A172 (cell line): ENCODE measurements around the gene NSF. TPM values are rescaled to one million over a fixed set of nuclear protein-coding genes. Genes with fewer than 3 reads are reported as not detected.
A peak's percentile ranks its signal among the peaks of the same experiment; 100 is the strongest.
"Not testable (repeated sequence)": the region's sequence is repeated elsewhere in the genome, so short reads cannot be mapped to it uniquely, and the experiment has no call there.

Source experiments
- DNase-seq: peaks from one replicate; pipeline ENCODE4 v3.0.0-alpha.2; 2015; ENCODE audit warnings: low spot score
- total RNA-seq: library from RNA; depleted of rRNA; stranded (reverse); fragments of >200 nt; shearing (Covaris generic); gene quantifications from 2 replicates; pipeline ENCODE4 v1.2.3, GENCODE V29; 2014; rRNA removed

Gene NSF
- 47.6 and 55.9 TPM in 2 replicates for total RNA-seq

GRCh38 chr17:46590157-46591146, at the start of gene NSF:
Gene NSF, plus strand, starts transcription at chr17:46590669. Its CDS starts 107 bp downstream, at chr17:46590776.
- DNase-seq: not testable (repeated sequence)

DNA sequence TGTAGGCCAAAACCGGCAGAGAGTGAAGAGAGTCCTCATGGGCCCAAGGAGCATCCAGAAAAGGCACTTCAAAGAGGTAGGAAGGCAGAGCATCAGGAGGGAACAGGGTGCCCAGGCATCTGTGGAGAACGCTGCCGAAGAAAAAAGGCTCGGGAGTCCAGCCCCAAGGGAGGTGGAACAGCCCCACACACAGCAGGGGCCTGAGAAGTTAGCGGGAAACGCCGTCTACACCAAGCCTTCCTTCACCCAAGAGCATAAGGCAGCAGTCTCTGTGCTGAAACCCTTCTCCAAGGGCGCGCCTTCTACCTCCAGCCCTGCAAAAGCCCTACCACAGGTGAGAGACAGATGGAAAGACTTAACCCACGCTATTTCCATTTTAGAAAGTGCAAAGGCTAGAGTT, 41.9 kb upstream of the NSF start:
- peak; percentile 0 for DNase-seq

GRCh38 chr17:46559155-46559554, 31.3 kb upstream of the NSF start:
- DNase-seq: not testable (repeated sequence)

DNA sequence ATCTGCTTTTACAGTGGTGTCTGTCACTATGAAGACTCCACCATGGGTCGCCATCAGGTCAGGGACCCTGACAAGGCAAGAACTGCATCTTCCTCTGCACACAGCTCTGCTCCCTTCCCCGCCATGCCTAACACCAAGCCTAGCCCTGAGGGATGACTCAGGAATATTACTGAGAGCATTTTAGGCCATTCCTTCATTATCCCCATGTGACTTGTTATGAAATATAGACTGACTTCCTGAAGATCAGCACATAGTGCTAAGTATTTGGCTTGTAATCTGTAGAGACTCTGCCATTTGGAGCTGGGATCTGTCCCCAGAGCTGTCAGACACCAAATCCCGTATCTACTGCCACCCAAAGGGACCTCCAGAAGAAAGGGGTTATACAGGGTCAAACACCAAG, 30.4 kb upstream of the NSF start:
- DNase-seq: not testable (repeated sequence)

- not testable (repeated sequence) for DNase-seq
Observed at GRCh38 chr17:46566284-46566683, 24.2 kb upstream of the NSF start.

DNA sequence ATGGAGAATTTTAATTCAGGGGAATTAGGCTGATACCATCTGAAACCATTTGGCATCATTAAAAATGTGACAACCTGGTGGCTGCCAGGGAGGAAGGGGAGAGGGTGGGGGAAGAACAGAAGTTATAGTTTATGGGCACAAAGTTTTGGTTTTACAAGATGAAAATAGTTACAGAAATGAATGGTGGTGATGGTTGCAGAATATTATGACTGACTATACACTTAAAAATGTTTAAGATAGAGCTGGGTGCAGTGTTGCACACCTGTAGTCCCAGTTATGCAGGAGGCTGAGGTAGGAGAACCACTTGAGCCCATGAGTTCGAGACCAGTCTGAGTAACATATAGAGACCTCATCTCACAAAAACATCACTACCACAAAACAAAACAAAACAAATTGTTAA, 23.5 kb upstream of the NSF start:
- not testable (repeated sequence) for DNase-seq

DNA sequence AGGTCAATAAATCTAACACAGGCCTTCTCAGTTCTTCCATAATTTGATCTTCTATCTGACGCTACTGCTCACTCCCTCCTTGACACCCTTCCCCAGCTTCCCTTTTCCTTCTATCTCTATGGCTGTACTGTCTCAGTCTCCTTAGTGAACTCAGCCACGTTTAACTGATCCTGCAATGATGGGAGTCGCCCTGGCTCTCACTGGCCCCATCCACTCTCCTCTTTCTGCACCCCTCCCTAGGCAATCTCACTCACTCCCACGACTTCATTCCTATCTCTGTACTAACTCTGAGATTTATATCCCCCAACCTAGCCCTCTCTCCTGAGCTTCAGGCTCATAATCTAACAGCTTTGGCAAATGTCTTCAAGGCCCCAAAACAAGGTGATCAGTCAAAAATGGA, 18.7 kb upstream of the NSF start:
- DNase-seq: not testable (repeated sequence)

DNA sequence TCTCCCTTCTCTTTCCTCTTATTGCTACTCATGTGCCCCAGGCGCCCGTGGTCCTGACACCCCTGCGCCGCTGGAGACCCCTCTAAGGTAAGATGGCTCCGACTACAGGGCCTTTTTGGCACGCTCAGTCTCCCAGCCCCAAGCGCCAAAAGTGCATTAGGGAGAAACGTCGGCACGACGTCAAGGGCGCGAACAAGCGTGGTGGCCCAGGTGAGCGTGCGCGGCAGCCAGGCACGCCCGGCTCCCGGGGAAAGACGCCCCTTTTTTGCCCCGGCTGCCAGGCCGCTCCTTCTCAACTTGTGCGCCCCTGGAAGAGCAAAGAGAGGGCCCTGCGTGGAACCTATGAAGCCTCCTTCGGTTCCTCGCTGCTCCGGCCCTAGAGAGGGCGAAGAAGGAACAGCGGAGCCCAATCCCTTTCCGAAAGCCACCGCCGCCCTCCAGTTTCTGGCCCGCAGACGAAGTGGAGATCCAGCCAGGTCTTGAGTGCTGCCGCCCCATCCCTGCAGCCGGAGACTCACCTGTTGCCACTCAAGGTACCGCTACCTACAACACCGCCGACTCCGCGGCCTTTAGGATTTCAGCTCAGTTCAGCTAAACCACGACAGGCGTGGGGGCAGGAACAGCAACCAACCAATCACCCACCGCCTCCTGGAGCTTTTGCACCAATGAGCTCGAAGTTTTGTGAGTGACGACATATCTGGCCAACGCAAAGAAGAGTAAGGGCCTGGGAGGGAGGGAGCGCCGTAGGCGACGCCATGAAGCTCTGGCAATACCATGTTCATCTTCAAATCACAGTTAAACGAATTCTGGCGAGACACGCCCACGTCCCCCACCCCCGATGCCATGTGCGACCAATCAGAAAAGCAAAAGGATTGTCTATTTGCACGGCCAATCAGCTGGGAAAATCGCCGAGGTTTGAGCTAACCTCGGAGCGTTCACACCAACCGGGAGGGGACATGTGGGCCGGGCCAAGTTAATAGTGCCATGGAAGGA, 11.1 kb upstream of the NSF start, which contains the start of gene ARL17A:
TSS of gene ARL17A (minus strand) at position 609 of the 993 bp plus-strand sequence. CDS start 3,369 bp downstream, outside the sequence.
- not testable (repeated sequence) for DNase-seq

DNA sequence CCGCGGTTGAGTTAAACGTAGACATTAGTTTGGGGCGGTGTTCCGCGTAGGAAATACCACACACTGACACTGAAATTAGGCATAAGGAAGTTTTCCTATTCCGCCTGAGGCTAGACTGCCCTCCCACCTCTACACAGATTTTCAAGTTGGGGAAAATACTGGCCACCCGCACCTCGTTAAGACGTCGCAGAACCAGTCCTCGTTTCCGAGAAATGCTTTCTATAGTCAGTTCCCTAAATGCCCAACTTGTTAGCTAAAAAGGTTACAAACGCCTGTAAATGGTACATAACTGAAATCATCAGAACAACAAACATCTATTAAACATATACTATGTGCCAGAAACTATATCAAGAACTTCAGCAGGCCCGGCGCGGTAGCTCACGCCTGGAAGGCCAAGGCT, 10.4 kb upstream of the NSF start:
- DNase-seq: not testable (repeated sequence)

DNA sequence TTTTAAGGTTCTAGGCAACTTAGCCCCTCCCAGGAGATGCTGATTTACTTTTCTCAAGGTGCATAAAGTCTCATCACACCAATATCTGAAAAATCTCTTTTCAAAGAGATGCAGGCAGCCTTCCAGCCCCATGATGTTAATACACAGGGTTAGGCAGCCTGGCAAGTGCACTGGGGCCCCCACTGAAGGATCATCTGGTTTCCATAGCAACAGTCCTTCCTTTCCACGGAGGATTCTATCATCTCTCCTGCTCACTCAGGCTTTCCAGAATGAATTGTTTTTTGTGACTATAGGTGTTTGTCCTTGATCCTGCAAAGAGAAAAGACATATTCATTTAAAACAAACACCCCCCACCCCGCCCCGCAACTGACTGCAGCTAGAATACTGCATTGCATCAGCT, 5.0 kb upstream of the NSF start:
- not testable (repeated sequence) for DNase-seq

DNA sequence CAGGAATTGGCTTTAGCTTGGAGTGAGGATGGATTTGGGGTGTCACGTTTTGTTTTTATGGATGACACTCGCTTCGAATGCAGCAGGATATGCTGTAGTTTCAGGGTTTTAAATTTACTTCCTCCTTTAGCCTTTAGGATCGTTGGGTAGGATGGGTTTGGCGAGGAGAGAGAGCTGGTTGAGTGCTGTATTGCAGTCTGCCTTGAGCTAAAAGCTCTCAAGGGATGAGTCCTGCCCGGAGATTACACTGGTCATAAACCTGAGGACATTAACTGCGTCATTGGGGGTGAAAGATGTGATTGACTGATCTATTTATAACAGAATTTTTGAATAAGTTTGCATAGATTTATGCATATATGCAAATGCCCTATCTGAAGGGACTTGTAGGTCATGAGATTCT, 863 bp downstream of the NSF start:
- not testable (repeated sequence) for DNase-seq

DNA sequence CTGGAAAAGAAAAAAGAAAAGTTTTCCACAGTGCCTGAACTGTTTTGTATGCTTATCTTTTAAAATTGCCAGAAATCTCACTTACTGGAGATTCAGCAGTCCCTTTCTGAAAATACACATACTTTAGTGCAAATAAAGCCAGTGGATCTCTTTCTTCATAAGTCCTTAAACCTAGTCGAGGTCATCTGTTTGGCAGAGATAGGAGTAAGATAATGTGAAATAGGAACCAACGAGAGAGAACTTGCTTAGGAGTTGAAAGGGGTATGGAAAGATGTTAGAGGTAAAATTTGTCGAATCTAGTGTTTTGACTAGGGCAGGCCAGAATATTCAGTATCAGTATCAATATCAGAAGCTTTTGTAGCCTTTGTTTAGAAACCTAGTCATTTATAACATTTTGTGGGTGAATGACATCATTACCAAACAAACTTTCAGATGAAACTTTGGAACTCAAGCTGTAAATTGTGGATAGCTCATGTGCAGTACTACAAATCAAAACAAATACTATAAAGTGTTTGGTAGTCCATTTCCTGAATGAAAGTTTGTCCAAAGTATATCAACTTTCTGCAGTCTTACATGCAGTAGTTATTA, 8.0 kb downstream of the NSF start:
- not testable (repeated sequence) for DNase-seq

GRCh38 chr17:46600767-46601166, 10.3 kb downstream of the NSF start:
- DNase-seq: not testable (repeated sequence)

DNA sequence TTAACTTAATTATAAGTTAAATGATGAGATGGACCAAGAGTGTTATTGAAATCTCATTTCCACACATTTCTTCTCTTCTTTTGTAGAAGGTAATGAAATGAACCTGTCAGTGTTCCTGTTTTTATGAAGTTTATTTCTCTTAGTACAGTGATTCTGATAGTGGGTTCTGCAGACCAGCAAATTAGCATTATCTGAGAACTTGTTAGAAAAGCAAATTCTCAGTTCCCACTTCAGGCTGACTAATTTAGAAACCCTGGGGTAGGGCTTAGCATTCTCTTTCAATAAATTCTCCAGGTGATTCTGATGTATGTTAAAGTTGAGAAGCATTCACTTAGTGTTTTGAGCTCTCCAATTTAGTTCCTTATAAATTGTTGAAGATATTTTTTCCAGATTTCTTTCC, 12.7 kb downstream of the NSF start:
- not testable (repeated sequence) for DNase-seq

DNA sequence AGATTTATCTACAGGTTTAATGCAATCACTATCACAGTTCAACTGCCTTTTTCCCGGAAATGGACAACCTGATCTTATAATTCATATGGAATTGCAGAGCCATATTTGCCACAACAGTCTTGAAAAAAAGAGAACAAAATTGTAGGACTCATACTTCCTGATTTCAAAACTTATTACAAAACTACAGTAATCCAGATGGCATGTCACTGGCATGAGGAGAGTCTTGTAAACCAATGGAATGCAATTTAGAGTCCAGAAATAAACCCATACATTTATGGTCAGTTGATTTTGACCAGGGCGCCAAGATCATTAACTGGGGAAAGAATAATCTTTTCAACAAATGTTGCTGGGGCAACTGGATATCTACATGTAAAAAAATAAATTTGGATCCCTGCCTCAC, 20.8 kb downstream of the NSF start:
- DNase-seq: not testable (repeated sequence)

DNA sequence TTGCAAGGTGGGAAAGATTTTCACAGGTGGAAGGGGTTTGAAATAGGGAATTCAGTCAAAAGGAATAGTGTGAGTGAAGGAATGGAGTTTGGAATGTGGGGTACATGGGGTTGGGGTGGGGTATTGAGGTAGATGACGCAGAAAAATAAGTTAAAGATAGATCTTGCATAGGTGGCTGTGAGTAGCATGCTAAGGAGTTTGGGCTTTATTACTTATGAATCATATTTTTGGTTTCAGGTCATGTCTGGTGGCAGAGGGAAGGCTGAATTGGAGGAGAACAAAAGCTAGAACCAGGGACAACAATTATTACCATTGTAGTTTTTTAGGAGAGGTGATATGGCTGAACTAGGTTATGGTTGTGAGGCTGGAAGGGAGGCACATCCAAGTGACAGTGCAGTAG, 23.4 kb downstream of the NSF start:
- not testable (repeated sequence) for DNase-seq

DNA sequence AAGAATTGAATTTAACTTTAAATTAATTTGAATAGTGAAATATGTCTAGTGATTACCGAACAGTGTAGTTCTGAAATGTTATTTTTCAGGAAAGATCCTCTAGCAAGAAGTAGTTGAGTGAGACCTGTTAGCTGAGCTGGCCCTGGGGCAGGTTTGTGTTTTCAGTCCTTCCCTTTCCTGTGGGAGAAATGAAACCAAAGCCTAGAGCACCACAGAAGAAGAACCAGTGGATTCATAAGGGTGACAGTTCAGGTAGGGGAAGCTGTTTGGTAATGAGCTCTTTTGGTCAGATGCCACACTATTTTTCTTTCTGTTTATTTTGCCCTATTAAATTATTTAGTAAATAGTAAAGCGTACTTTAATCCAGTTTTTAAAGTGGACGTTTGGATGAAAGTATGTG, 26.7 kb downstream of the NSF start:
- not testable (repeated sequence) for DNase-seq

- not testable (repeated sequence) for DNase-seq
Observed at GRCh38 chr17:46618975-46619374, 28.5 kb downstream of the NSF start.

DNA sequence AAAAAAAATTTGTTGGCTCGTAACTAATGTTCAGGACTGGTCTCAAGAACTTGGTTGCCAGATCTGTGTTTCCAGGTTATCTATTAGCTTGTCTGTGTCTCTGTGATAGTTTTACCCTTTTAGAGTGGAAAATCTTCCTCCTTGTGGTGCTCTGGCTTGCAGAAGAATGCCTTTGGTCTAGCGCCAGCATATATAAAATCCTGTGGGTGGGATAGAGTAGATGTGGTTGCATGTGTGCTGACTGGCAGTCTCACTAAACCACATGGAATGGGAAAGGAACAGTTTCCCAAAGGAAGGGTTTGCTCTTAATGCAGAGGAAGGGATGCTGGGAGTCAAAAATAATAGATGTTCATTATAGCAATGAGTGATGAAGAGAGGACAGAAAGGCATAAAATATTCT, 33.3 kb downstream of the NSF start:
- not testable (repeated sequence) for DNase-seq

DNA sequence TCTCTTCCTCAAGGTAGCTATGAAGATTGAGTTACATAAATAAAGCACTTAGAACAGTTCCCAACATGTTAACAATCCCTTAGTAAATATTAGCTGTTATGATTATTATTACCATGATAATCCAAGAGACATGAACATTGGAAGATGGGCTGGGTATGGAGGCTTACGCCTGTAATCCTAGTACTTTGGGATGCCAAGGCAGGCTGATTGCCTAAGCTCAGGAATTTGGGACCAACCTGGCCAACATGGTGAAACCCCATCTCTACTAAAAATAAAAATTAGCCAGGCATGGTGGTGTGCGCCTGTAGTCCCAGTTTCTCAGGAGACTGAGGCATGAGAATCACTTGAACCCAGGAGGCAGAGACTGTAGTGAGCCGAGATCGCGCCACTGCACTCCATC, 34.3 kb downstream of the NSF start:
- DNase-seq: not testable (repeated sequence)

DNA sequence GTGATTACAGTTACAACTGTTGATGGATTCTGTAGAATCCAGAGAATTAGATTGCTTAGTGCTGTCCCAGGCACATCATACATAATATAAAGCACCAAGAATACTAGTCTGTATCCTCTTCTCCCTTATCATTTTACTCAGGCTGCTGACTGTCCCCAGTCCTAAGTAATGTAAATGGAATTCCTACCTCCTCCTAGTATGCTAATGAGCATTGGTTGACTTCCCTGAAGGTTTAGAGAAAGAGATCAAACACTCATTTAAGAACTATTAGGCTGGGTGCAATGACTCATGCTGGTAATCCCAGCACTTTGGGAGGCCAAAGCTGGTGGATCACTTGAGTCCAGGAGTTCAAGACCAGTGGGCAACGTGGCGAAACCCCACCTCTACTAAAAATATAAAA, 37.0 kb downstream of the NSF start:
- not testable (repeated sequence) for DNase-seq
